GM12801 (cell line): ENCODE measurements around the gene MAP3K12.

Experiments used
- CTCF ChIP-seq: IDR thresholded peaks from one replicate; pipeline ENCODE4 v1.5.1; 2011; ENCODE audit warnings: control low read depth; ENCODE audit not compliant: insufficient read length; ENCODE audit errors: extremely low read depth

Gene MAP3K12

DNA sequence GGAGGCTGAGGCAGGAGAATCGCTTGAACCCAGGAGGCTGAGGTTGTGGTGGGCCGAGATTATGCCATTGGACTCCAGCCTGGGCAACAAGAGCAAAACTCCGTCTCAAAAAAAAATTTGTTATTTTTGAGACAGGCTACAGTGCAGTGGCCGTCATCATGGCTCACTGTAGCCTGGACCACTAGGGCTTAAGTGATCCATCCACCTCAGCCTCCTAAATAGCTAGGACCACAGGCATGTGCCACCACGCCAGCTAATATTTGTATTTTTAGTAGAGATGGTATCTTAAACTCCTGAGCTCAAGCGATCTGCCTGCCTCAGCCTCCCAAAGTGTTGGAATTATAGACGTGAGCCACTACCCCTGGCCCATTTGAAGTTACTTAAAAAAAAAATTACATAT is 48.3 kb downstream of the MAP3K12 start:
- TF ChIP-seq CTCF, result no peak

- TF ChIP-seq CTCF, result no peak
Measured at GRCh38 chr12:53443955-53444354, 55.3 kb downstream of the MAP3K12 start.

GRCh38 chr12:53441040-53441833 is 58.0 kb downstream of the MAP3K12 start, which contains the start of gene PRR13:
PRR13 (plus strand) TSS chr12:53441734; CDS start chr12:53442715, 981 bp downstream.
- no peak for TF ChIP-seq CTCF

DNA sequence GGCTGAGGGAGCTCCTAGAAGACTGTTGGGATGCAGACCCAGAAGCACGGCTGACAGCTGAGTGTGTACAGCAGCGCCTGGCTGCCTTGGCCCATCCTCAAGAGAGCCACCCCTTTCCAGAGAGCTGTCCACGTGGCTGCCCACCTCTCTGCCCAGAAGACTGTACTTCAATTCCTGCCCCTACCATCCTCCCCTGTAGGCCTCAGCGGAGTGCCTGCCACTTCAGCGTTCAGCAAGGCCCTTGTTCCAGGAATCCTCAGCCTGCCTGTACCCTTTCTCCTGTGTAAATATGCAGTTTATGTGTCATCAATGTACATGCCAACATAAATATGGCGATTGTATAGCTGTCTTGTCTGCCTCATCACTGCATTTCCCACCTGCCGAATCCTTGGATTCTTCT is 68.1 kb downstream of the MAP3K12 start:
- no peak for TF ChIP-seq CTCF

GRCh38 chr12:53430116-53430515 is 69.1 kb downstream of the MAP3K12 start:
- TF ChIP-seq CTCF, result no peak
